GM23248 (cell line): ENCODE results near the gene SND1. TPM values are rescaled to one million over a fixed set of nuclear protein-coding genes. Genes with fewer than 3 reads are reported as not detected.

Source experiments
- DNase-seq: peaks from one replicate; pipeline ENCODE4 v3.0.0-alpha.2; 2015
- H2AFZ ChIP-seq: fragments of 200-600 bp; sonication (generic); 2 replicates; pipeline ENCODE4 v1.6.1; 2016; ENCODE audit warnings: antibody characterized with exemption
- H3F3A ChIP-seq: fragments of 200-600 bp; sonication (generic); 2 replicates; pipeline ENCODE4 v1.6.1; 2016; ENCODE audit warnings: mild to moderate bottlenecking, antibody characterized with exemption, mixed run types; ENCODE audit not compliant: insufficient read depth
- H3K27ac ChIP-seq: fragments of 200-600 bp; sonication (generic); 2 replicates; pipeline ENCODE4 v1.5.1; 2016; ENCODE audit warnings: mild to moderate bottlenecking
- H3K27me3 ChIP-seq: fragments of 200-600 bp; sonication (generic); replicated peaks from 2 replicates; pipeline ENCODE4 v1.6.1; 2016; ENCODE audit warnings: mild to moderate bottlenecking; ENCODE audit not compliant: insufficient read depth
- H3K36me3 ChIP-seq: fragments of 200-600 bp; sonication (generic); 2 replicates; pipeline ENCODE4 v1.6.1; 2016; ENCODE audit warnings: low read depth, mild to moderate bottlenecking
- H3K4me1 ChIP-seq: fragments of 200-600 bp; sonication (generic); 2 replicates; pipeline ENCODE4 v1.6.1; 2016; ENCODE audit warnings: mild to moderate bottlenecking; ENCODE audit not compliant: insufficient read depth
- H3K4me2 ChIP-seq: fragments of 200-600 bp; sonication (generic); one replicate; pipeline ENCODE4 v1.6.1; 2016; ENCODE audit warnings: mild to moderate bottlenecking; ENCODE audit not compliant: unreplicated experiment
- H3K4me3 ChIP-seq: fragments of 200-600 bp; sonication (generic); 2 replicates; pipeline ENCODE4 v1.5.1; 2016; ENCODE audit warnings: mild to moderate bottlenecking
- H3K79me2 ChIP-seq: fragments of 200-600 bp; sonication (generic); 2 replicates; pipeline ENCODE4 v1.6.1; 2016; ENCODE audit warnings: mild to moderate bottlenecking; ENCODE audit not compliant: insufficient read depth
- H3K9ac ChIP-seq: fragments of 200-600 bp; sonication (generic); 2 replicates; pipeline ENCODE4 v1.6.1; 2016; ENCODE audit warnings: mild to moderate bottlenecking
- H3K9me2 ChIP-seq: fragments of 200-600 bp; sonication (generic); 2 replicates; pipeline ENCODE4 v1.6.1; 2016; ENCODE audit warnings: mixed run types, mild to moderate bottlenecking, moderate library complexity; ENCODE audit not compliant: insufficient read depth
- H3K9me3 ChIP-seq: fragments of 200-600 bp; sonication (generic); one replicate; pipeline ENCODE4 v1.6.1; 2017; ENCODE audit warnings: low read depth
- H4K20me1 ChIP-seq: fragments of 200-600 bp; sonication (generic); 2 replicates; pipeline ENCODE4 v1.6.0; 2016; ENCODE audit not compliant: insufficient read depth
- EZH2 ChIP-seq: fragments of 200-600 bp; sonication (generic); IDR thresholded peaks from 2 replicates; pipeline ENCODE4 v1.6.1; 2018; ENCODE audit warnings: antibody characterized with exemption, mild to moderate bottlenecking; ENCODE audit not compliant: insufficient read depth, poor library complexity, severe bottlenecking
- EZH2phosphoT487 ChIP-seq: fragments of 200-600 bp; sonication (generic); IDR thresholded peaks from 2 replicates; pipeline ENCODE4 v1.6.1; 2018; ENCODE audit warnings: antibody characterized with exemption, moderate library complexity, mild to moderate bottlenecking, low read depth; ENCODE audit not compliant: insufficient read depth
- WGBS, 2 experiments: methylation state at CpG; one replicate each; pipeline ENCODE4 v1.1.6; 2015 to 2017; ENCODE audit warnings: low lambda C conversion rate in 2 of 2, low coverage in 1 of 2; ENCODE audit errors: missing lambda C conversion rate in 2 of 2; 5-methylcytosine and 5-hydroxymethylcytosine counted together
- in situ Hi-C: fragments of 300-500 bp; cut with MboI; formaldehyde crosslinking; loops from 2 replicates; pipeline ENCODE4 v1.15.0; 2020
- polyA plus RNA-seq: library from polyadenylated mRNA; unstranded; fragments of >200 nt; fragmentation: Nextera tagmentation; extraction: Ambion mirVana; gene quantifications from 2 replicates; pipeline ENCODE4 v1.2.1, GENCODE V29; 2016
- total RNA-seq: library from RNA; depleted of rRNA; stranded (reverse); fragments of >200 nt; shearing (Covaris generic); gene quantifications from 2 replicates; pipeline ENCODE4 v1.2.3, GENCODE V29; 2014

The SND1 gene
- total and polyA plus RNA-seq, 2 experiments from 2014 or later = 128 to 184 TPM

GRCh38 chr7:127793582-127793981 lies 141.6 kb downstream of the SND1 start:
- in situ Hi-C loops = no loop called here
- Histone ChIP-seq H3K4me3 (no peak overlapping the region), H3K79me2 (peaks cover 93% of the 10 kb centered on the region), H3K9me3 (no peaks in the 10 kb centered on the region), H3F3A (peaks cover 26% of the 10 kb centered on the region), H2AFZ (no peak overlapping the region), H3K27ac (no peak overlapping the region), H3K36me3 (no peaks in the 10 kb centered on the region), H4K20me1 (peaks cover 4% of the 10 kb centered on the region; the same call in 1 of the 2 replicates), H3K9me2 (no peaks in the 10 kb centered on the region), H3K4me2 (no peak overlapping the region), H3K27me3 (no peaks in the 10 kb centered on the region), H3K9ac (no peak overlapping the region), H3K4me1 (peaks cover 33% of the 10 kb centered on the region)
- no peak for DNase-seq
- 88 to 89% methylated on average over 4 of the region's 4 CpGs for WGBS, 2 experiments
- TF ChIP-seq EZH2phosphoT487 = no peak
- TF ChIP-seq EZH2 = no peak

GRCh38 chr7:127794136-127794535 lies 142.1 kb downstream of the SND1 start:
- DNase-seq = no peak

GRCh38 chr7:127794551-127794950 lies 142.6 kb downstream of the SND1 start:
- no peaks in the 10 kb centered on the region for H3K9me2 ChIP-seq
- no peak overlapping the region for H3K4me2 ChIP-seq
- H3K36me3 ChIP-seq = no peaks in the 10 kb centered on the region
- no peaks in the 10 kb centered on the region for H3K27me3 ChIP-seq
- no peak overlapping the region for H2AFZ ChIP-seq
- H3K9me3 ChIP-seq = no peaks in the 10 kb centered on the region
- in situ Hi-C loops = no loop called here
- peaks cover 93% of the 10 kb centered on the region for H3K79me2 ChIP-seq
- peaks cover 25% of the 10 kb centered on the region for H3K4me1 ChIP-seq
- WGBS, 2 experiments = 60 to 64% methylated on average over 4 of the region's 4 CpGs
- H3K4me3 ChIP-seq = no peak overlapping the region
- no peak overlapping the region for H3K9ac ChIP-seq
- DNase-seq = no peak
- H4K20me1 ChIP-seq = peaks cover 6% of the 10 kb centered on the region; the same call in 1 of the 2 replicates
- peaks cover 26% of the 10 kb centered on the region for H3F3A ChIP-seq
- TF ChIP-seq EZH2 = no peak
- TF ChIP-seq EZH2phosphoT487 = no peak
- no peak overlapping the region for H3K27ac ChIP-seq

More at GRCh38 chr7:127794136-127794535, 142.1 kb downstream of the SND1 start:
- Histone ChIP-seq H3F3A (peaks cover 26% of the 10 kb centered on the region), H3K4me2 (no peak overlapping the region), H3K4me1 (peaks cover 27% of the 10 kb centered on the region), H3K4me3 (no peak overlapping the region), H3K79me2 (peaks cover 93% of the 10 kb centered on the region), H3K36me3 (no peaks in the 10 kb centered on the region), H3K27ac (no peak overlapping the region), H3K9ac (no peak overlapping the region), H4K20me1 (peaks cover 6% of the 10 kb centered on the region; the same call in 1 of the 2 replicates), H3K9me3 (no peaks in the 10 kb centered on the region), H2AFZ (no peak overlapping the region), H3K9me2 (no peaks in the 10 kb centered on the region), H3K27me3 (no peaks in the 10 kb centered on the region)
- in situ Hi-C loops = no loop called here
- TF ChIP-seq EZH2phosphoT487 (no peak), EZH2 (no peak)
- WGBS, 2 experiments = 74 to 75% methylated on average over 1 of the region's 1 CpG

- TF ChIP-seq EZH2 (no peak), EZH2phosphoT487 (no peak)
- Histone ChIP-seq H2AFZ (no peak overlapping the region), H3K27me3 (no peaks in the 10 kb centered on the region), H3K36me3 (no peaks in the 10 kb centered on the region), H3K4me2 (no peak overlapping the region), H3K9me2 (no peaks in the 10 kb centered on the region), H3K9ac (no peak overlapping the region), H3F3A (no peaks in the 10 kb centered on the region), H3K27ac (no peak overlapping the region), H3K9me3 (no peaks in the 10 kb centered on the region), H4K20me1 (peaks cover 6% of the 10 kb centered on the region; the same call in 1 of the 2 replicates), H3K4me3 (no peak overlapping the region), H3K79me2 (peaks cover 98% of the 10 kb centered on the region), H3K4me1 (no peaks in the 10 kb centered on the region)
- in situ Hi-C loops = no loop called here
- DNase-seq = peak; percentile 29
- WGBS, 2 experiments = 96% methylated on average over 3 of the region's 3 CpGs
Measured at GRCh38 chr7:127798023-127798422, 146.0 kb downstream of the SND1 start.
